Adrenal gland (tissue), 12 donors: Measurements from ENCODE around the gene RMI1. TPM values are rescaled to one million over a fixed set of nuclear protein-coding genes. Genes with fewer than 3 reads are reported as not detected.

Experiments
- DNase-seq, 7 donors: peaks; one replicate each; pipeline ENCODE4 v3.0.0-alpha.2; 2019 to 2020
- H3K27ac ChIP-seq, 5 donors: fragments of 200-600 bp; sonication (generic) in 4 of 5; 1 replicate in 3 of 5; 2 replicates in 2 of 5; pipeline versions ENCODE4 v1.5.1 to v1.8.0; 2016 to 2020; ENCODE audit warnings: mild to moderate bottlenecking in 1 of 5
- H3K27me3 ChIP-seq: fragments of 200-600 bp; 2 replicates; pipeline ENCODE4 v1.8.0; 2021
- H3K36me3 ChIP-seq, 2 donors: fragments of 200-600 bp; replicated peaks in 1 of 2; 1 replicate in 1 of 2; 2 replicates in 1 of 2; pipeline versions ENCODE4 v1.5.1 to v1.8.0; 2018 to 2022
- H3K4me1 ChIP-seq, 2 donors: fragments of 200-600 bp; replicated peaks in 1 of 2; 1 replicate in 1 of 2; 2 replicates in 1 of 2; pipeline versions ENCODE4 v1.5.1 to v1.8.0; 2018 to 2021
- H3K4me3 ChIP-seq, 4 donors: fragments of 200-600 bp; sonication (generic) in 3 of 4; one replicate each; pipeline ENCODE4 v1.5.1; 2016 to 2018
- H3K9me3 ChIP-seq, 3 donors: fragments of 200-600 bp; sonication (generic) in 1 of 3; replicated peaks in 1 of 3; 1 replicate in 2 of 3; 2 replicates in 1 of 3; pipeline versions ENCODE4 v1.5.1 to v1.8.0; 2016 to 2021
- POLR2A ChIP-seq, 2 donors: fragments of 450-650 bp; IDR thresholded peaks; one replicate each; pipeline ENCODE4 v1.6.1; 2017; ENCODE audit warnings: antibody characterized with exemption in 2 of 2, mild to moderate bottlenecking in 2 of 2, moderate library complexity in 1 of 2
- WGBS, 4 donors: extraction: QIAGEN DNeasy Blood & Tissue Kit in 2 of 4; methylation state at CpG; one replicate each; pipeline versions ENCODE4 v1.1.5 to v1.1.7; 2013 to 2017; 5-methylcytosine and 5-hydroxymethylcytosine counted together
- intact Hi-C, 2 donors: fragments of 100-400 bp; cut with DNase I; formaldehyde crosslinking; loops; one replicate each; pipeline versions ENCODE4 v1.14.1 to v1.15.0; 2022 to 2023
- polyA plus RNA-seq, 3 donors: library from polyadenylated mRNA; stranded (reverse); fragments of 200-250 nt in 2 of 3; fragments of 350-450 nt in 1 of 3; fragmentation: Illumina TruSeq in 1 of 3; extraction: RNeasy Lipid Tissue Mini Kit (QIAGEN cat#74804) in 1 of 3; gene quantifications; one replicate each; pipeline ENCODE4 v1.2.3, GENCODE V29; 2013 to 2014
- total RNA-seq, 9 donors: library from RNA; depleted of rRNA in 4 of 9; stranded (reverse); fragments of >200 nt in 4 of 9; fragments of 120-200 nt in 1 of 9; fragmentation: NEBNext Ultra II Directional in 1 of 9; extraction: Animal tissue kit (Norgen Biotek cat#: 25700) in 1 of 9; gene quantifications; one replicate each; pipeline versions ENCODE4 v1.1.0 to v1.2.4, GENCODE V29; 2013 to 2023
- TF ChIP-seq, protein P1 (sequence below), 6 experiments: fragments of 450-650 bp in 4 of 6; fragments of 200-600 bp in 2 of 6; sonication (generic) in 1 of 6; IDR thresholded peaks; 1 replicate in 5 of 6; 2 replicates in 1 of 6; pipeline versions ENCODE4 v1.5.1 to v1.8.0; 2016 to 2021; ENCODE audit warnings: antibody characterized with exemption in 6 of 6, mild to moderate bottlenecking in 2 of 6, moderate library complexity in 1 of 6
- donor health status: healthy with polysubstance abuse.
- donor health status: Bipolar disorder and iron deficiency.
- donor health status: DM: yes; HTN: yes; CAD: no.
- donor health status: DM: no; HTN: no; CAD: no.
- donor health status: DM: no; HTN: no; CAD: no.
- donor health status: DM: yes; HTN: yes; CAD: no.

Gene RMI1
- total and polyA plus RNA-seq, 12 donors = 2.3 to 21.7 (median 7.8) TPM

DNA sequence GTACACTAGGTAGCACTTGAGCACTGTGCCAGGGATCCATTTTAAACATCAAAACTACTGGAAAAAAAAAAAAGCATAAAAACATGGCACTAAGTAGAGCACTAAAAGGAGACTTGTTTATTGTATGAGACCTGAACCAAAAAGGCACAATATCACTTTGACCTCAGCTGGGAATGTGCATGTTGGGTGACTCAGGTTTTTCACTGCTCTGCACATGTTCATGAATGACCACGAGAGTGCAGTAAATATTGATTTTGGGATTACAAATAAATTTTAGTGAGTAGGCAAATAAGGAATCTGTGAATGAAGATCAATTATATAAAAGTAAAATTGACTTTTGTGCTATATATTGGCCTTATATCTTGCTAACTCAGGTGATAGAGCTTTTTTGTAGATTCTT, 11.8 kb downstream of the RMI1 start:
- Histone ChIP-seq H3K36me3 (no peaks in the 10 kb centered on the region), H3K4me3 (no peak overlapping the region), H3K27ac (no peak overlapping the region), H3K4me1 (peaks cover 2 to 13% of the 10 kb centered on the region in 2 donors), H3K9me3 (no peaks in the 10 kb centered on the region), H3K27me3 (no peaks in the 10 kb centered on the region)
- DNase-seq = peak in 3 of 7 donors; percentile 20 to 35 (median 29)
- TF ChIP-seq, protein P1, sequence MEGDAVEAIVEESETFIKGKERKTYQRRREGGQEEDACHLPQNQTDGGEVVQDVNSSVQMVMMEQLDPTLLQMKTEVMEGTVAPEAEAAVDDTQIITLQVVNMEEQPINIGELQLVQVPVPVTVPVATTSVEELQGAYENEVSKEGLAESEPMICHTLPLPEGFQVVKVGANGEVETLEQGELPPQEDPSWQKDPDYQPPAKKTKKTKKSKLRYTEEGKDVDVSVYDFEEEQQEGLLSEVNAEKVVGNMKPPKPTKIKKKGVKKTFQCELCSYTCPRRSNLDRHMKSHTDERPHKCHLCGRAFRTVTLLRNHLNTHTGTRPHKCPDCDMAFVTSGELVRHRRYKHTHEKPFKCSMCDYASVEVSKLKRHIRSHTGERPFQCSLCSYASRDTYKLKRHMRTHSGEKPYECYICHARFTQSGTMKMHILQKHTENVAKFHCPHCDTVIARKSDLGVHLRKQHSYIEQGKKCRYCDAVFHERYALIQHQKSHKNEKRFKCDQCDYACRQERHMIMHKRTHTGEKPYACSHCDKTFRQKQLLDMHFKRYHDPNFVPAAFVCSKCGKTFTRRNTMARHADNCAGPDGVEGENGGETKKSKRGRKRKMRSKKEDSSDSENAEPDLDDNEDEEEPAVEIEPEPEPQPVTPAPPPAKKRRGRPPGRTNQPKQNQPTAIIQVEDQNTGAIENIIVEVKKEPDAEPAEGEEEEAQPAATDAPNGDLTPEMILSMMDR (IDR thresholded peaks at IDR 0.05) = peak in 5 of 6 experiments; percentile 16 to 45 (median 31)
- no peak for TF ChIP-seq POLR2A (IDR thresholded peaks at IDR 0.05)
- intact Hi-C loops = no loop called here
- 40 to 61% (median 45%) methylated on average over 1 of the region's 1 CpG for WGBS, 4 donors

DNA sequence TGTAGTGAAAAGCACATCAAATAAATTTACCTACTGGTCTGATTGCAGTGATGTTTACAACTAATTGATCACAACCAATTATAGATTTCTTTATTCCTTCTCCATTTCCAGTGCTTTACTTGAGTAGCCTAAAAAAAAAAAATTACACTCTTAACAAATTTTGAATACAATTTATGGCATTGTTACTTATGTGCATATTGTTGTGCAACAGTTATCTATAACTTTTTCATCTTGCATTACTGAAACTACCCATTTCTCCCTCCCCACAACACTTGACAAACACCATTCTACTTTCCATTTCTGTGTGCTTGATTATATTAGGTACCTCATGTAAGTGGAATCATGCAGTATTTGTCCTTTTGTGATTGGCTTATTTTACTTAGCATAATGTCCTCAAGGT, 12.3 kb downstream of the RMI1 start:
- no peaks in the 10 kb centered on the region for H3K27me3 ChIP-seq
- H3K9me3 ChIP-seq = no peaks in the 10 kb centered on the region
- intact Hi-C loops = no loop called here
- H3K27ac ChIP-seq = no peak overlapping the region
- H3K4me3 ChIP-seq = no peak overlapping the region
- no peak for DNase-seq
- no peaks in the 10 kb centered on the region for H3K36me3 ChIP-seq
- H3K4me1 ChIP-seq = peaks cover 0 to 12% of the 10 kb centered on the region in 2 donors
- TF ChIP-seq, protein P1 (IDR thresholded peaks at IDR 0.05) = no peak

DNA sequence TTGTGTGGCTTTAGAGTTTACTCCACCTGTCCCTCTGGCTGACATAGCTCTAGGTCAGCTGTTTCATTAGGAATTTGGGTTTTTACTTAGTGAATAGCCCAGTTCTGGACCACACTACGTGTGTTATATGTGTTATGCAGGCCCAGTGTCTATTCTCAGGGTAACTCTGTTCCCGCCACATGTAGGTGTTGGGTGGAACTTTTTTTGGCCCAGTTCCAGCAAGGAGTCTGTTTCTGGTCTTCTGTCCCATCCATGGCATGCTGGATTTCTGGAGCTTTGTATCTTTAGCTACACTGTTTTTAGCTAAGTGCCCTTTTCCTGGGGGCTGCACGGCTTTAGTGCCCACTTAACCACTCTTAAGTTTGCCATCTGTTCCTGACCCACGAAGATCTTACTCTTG, 15.5 kb downstream of the RMI1 start:
- intact Hi-C loops = loop anchor here in 1 of 2 donors (5.0 kb wide), 1 partner anchor 181 kb away; no protein-coding TSS in a partner anchor
- Histone ChIP-seq H3K27ac (no peak overlapping the region), H3K36me3 (no peaks in the 10 kb centered on the region), H3K9me3 (no peaks in the 10 kb centered on the region), H3K4me3 (no peak overlapping the region), H3K27me3 (no peaks in the 10 kb centered on the region), H3K4me1 (no peaks in the 10 kb centered on the region)
- DNase-seq = no peak
- WGBS, 4 donors = 94 to 96% (median 95%) methylated on average over 3 to 4 of the region's 4 CpGs
- TF ChIP-seq POLR2A (IDR thresholded peaks at IDR 0.05) = no peak
- TF ChIP-seq, protein P1 (IDR thresholded peaks at IDR 0.05) = no peak

DNA sequence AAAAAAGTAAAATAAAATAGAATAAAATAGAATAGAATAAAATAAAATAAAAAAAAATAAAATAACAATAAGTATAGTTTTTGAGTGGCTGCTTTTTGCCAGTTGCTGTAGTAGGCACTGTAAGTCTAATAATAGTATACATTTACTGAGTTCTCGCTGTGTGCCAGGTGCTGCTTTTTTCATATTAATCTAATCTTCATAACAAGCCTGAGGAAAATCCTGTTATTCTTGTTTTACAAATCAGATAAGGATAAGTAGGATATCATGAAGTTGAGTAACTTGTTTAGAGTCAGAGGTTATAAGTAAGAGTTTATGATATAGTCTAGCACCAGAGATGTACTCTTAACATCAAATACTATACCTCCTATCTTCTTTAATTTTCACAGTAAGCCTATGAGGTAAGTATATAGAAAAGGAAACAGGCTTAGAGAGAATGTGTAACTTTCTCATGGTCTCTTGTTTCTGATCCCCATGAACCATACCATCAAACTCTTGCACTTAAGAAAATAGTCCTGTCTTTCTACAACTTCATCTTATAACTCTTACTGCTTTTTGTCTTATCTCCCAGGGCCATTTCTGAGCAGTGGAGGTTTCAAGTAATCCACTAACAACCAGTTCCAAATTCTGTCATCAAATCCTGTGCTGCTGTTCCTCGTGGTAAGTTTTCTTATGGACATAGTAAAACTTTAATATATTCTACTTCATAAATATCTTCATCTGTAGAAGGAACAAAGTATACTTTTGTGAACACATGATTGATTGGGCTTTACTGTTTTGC, 18.7 kb downstream of the RMI1 start:
- no peak overlapping the region for H3K4me3 ChIP-seq
- WGBS, 4 donors = 68 to 73% (median 71%) methylated on average over 2 of the region's 2 CpGs
- no peak overlapping the region for H3K27ac ChIP-seq
- no peaks in the 10 kb centered on the region for H3K36me3 ChIP-seq
- intact Hi-C loops = loop anchor here in 1 of 2 donors (5.0 kb wide), 1 partner anchor 178 kb away; no protein-coding TSS in a partner anchor
- DNase-seq = no peak
- H3K4me1 ChIP-seq = peaks cover 0 to 8% of the 10 kb centered on the region in 2 donors
- TF ChIP-seq, protein P1 (IDR thresholded peaks at IDR 0.05) = no peak
- no peaks in the 10 kb centered on the region for H3K9me3 ChIP-seq
- H3K27me3 ChIP-seq = no peaks in the 10 kb centered on the region
